ES-I3 (cell line): Measurements from ENCODE around the gene GGA3.

Experiments
- H3K36me3 ChIP-seq: 2 replicates; pipeline ENCODE4 v1.6.1; 2013; ENCODE audit warnings: mild to moderate bottlenecking, low read length, control low read depth, moderate library complexity; ENCODE audit not compliant: insufficient read depth
- H3K4me1 ChIP-seq: 2 replicates; pipeline ENCODE4 v1.6.1; 2013; ENCODE audit warnings: mild to moderate bottlenecking, control low read depth, low read length; ENCODE audit not compliant: insufficient read depth
- H3K9ac ChIP-seq: 2 replicates; pipeline ENCODE4 v1.6.1; 2013; ENCODE audit warnings: low read depth, mild to moderate bottlenecking, low read length, moderate library complexity
- H3K9me3 ChIP-seq: 2 replicates; pipeline ENCODE4 v1.6.1; 2013; ENCODE audit warnings: mild to moderate bottlenecking, low read length, moderate library complexity; ENCODE audit not compliant: control insufficient read depth, insufficient read depth

The GGA3 gene

GRCh38 chr17:75242461-75243042 is 18.9 kb downstream of the GGA3 start:
- Histone ChIP-seq H3K4me1 (no peaks in the 10 kb centered on the region; the same call in 1 of the 2 replicates), H3K36me3 (peaks cover 32% of the 10 kb centered on the region), H3K9me3 (no peaks in the 10 kb centered on the region), H3K9ac (no peak overlapping the region)

- no peak overlapping the region for H3K9ac ChIP-seq
- H3K9me3 ChIP-seq = no peaks in the 10 kb centered on the region
Observed at GRCh38 chr17:75241996-75242460, 19.4 kb downstream of the GGA3 start.

GRCh38 chr17:75241502-75241901 is 19.9 kb downstream of the GGA3 start:
- Histone ChIP-seq H3K36me3 (peaks cover 38% of the 10 kb centered on the region), H3K9ac (no peak overlapping the region), H3K4me1 (no peaks in the 10 kb centered on the region; the same call in 1 of the 2 replicates), H3K9me3 (no peaks in the 10 kb centered on the region)

More at GRCh38 chr17:75241996-75242460, 19.4 kb downstream of the GGA3 start:
- Histone ChIP-seq H3K4me1 (no peaks in the 10 kb centered on the region; the same call in 1 of the 2 replicates), H3K36me3 (peaks cover 33% of the 10 kb centered on the region)

- Histone ChIP-seq H3K36me3 (peaks cover 40% of the 10 kb centered on the region), H3K4me1 (no peaks in the 10 kb centered on the region; the same call in 1 of the 2 replicates), H3K9me3 (no peaks in the 10 kb centered on the region), H3K9ac (no peak overlapping the region)
Observed at GRCh38 chr17:75241143-75241430, 20.3 kb downstream of the GGA3 start.

- Histone ChIP-seq H3K36me3 (peaks cover 39% of the 10 kb centered on the region), H3K4me1 (no peaks in the 10 kb centered on the region; the same call in 1 of the 2 replicates), H3K9me3 (no peaks in the 10 kb centered on the region), H3K9ac (no peak overlapping the region)
Observed at GRCh38 chr17:75240394-75241142, 20.8 kb downstream of the GGA3 start.

GRCh38 chr17:75239778-75240393 is 21.5 kb downstream of the GGA3 start:
- peaks cover 38% of the 10 kb centered on the region for H3K36me3 ChIP-seq
- no peaks in the 10 kb centered on the region; the same call in 1 of the 2 replicates for H3K4me1 ChIP-seq
- no peaks in the 10 kb centered on the region for H3K9me3 ChIP-seq
- H3K9ac ChIP-seq = no peak overlapping the region

GRCh38 chr17:75239214-75239613 is 22.2 kb downstream of the GGA3 start:
- Histone ChIP-seq H3K9ac (no peak overlapping the region), H3K9me3 (no peaks in the 10 kb centered on the region), H3K36me3 (peaks cover 42% of the 10 kb centered on the region), H3K4me1 (no peaks in the 10 kb centered on the region; the same call in 1 of the 2 replicates)

GRCh38 chr17:75238684-75239191 is 22.7 kb downstream of the GGA3 start:
- H3K9ac ChIP-seq = no peak overlapping the region

GRCh38 chr17:75238020-75238580 is 23.3 kb downstream of the GGA3 start:
- H3K9ac ChIP-seq = no peak overlapping the region
- H3K9me3 ChIP-seq = no peaks in the 10 kb centered on the region
- peaks cover 39% of the 10 kb centered on the region for H3K36me3 ChIP-seq
- no peaks in the 10 kb centered on the region; the same call in 1 of the 2 replicates for H3K4me1 ChIP-seq

More at GRCh38 chr17:75238684-75239191, 22.7 kb downstream of the GGA3 start:
- no peaks in the 10 kb centered on the region; the same call in 1 of the 2 replicates for H3K4me1 ChIP-seq
- H3K36me3 ChIP-seq = peaks cover 43% of the 10 kb centered on the region
- H3K9me3 ChIP-seq = no peaks in the 10 kb centered on the region

- Histone ChIP-seq H3K9me3 (no peaks in the 10 kb centered on the region), H3K36me3 (peaks cover 42% of the 10 kb centered on the region), H3K9ac (no peak overlapping the region), H3K4me1 (no peaks in the 10 kb centered on the region; the same call in 1 of the 2 replicates)
Observed at GRCh38 chr17:75237100-75238014, 24.0 kb downstream of the GGA3 start.

GRCh38 chr17:75232786-75233185 is 28.6 kb downstream of the GGA3 start:
- Histone ChIP-seq H3K4me1 (no peaks in the 10 kb centered on the region), H3K36me3 (peaks cover 51% of the 10 kb centered on the region), H3K9ac (no peak overlapping the region), H3K9me3 (no peaks in the 10 kb centered on the region)

- Histone ChIP-seq H3K36me3 (peaks cover 50% of the 10 kb centered on the region), H3K4me1 (no peaks in the 10 kb centered on the region), H3K9ac (no peak overlapping the region), H3K9me3 (no peaks in the 10 kb centered on the region)
Observed at GRCh38 chr17:75231741-75232464, 29.5 kb downstream of the GGA3 start.

- Histone ChIP-seq H3K4me1 (no peaks in the 10 kb centered on the region), H3K9me3 (no peaks in the 10 kb centered on the region), H3K9ac (no peak overlapping the region), H3K36me3 (peaks cover 47% of the 10 kb centered on the region)
Observed at GRCh38 chr17:75231071-75231470, 30.3 kb downstream of the GGA3 start.
